NCI-H1105 treated with DMSO at 0.1 percent for 48 hours (cell line): Measurements from ENCODE around the gene ADAMTS9.

Source experiments
- DNase-seq: peaks from one replicate; lab custom pipeline; 2025; lab: John Stamatoyannopoulos, UW

The ADAMTS9 gene

GRCh38 chr3:64686446-64686908, 1.3 kb downstream of the ADAMTS9 start:
- DNase-seq: no peak

- DNase-seq: peak; percentile 21
Measured at GRCh38 chr3:64685800-64686445, 1.9 kb downstream of the ADAMTS9 start.

GRCh38 chr3:64685331-64685799, 2.4 kb downstream of the ADAMTS9 start:
- no peak for DNase-seq

- no peak for DNase-seq
Measured at GRCh38 chr3:64684715-64685261, 3.0 kb downstream of the ADAMTS9 start.

GRCh38 chr3:64681827-64682226, 6.0 kb downstream of the ADAMTS9 start:
- no peak for DNase-seq

GRCh38 chr3:64681015-64681414, 6.8 kb downstream of the ADAMTS9 start:
- no peak for DNase-seq

- no peak for DNase-seq
Measured at GRCh38 chr3:64680334-64680733, 7.5 kb downstream of the ADAMTS9 start.

- DNase-seq: no peak
Measured at GRCh38 chr3:64677961-64678716, 9.7 kb downstream of the ADAMTS9 start.

GRCh38 chr3:64676831-64677230, 11.0 kb downstream of the ADAMTS9 start:
- no peak for DNase-seq

- DNase-seq: no peak
Measured at GRCh38 chr3:64675687-64676247, 12.0 kb downstream of the ADAMTS9 start.

GRCh38 chr3:64674591-64675076, 13.2 kb downstream of the ADAMTS9 start:
- DNase-seq: no peak

- no peak for DNase-seq
Measured at GRCh38 chr3:64673159-64673715, 14.6 kb downstream of the ADAMTS9 start.

GRCh38 chr3:64668582-64669510, 19.0 kb downstream of the ADAMTS9 start:
- no peak for DNase-seq

GRCh38 chr3:64667887-64668581, 19.8 kb downstream of the ADAMTS9 start:
- DNase-seq: no peak

GRCh38 chr3:64667138-64667537, 20.7 kb downstream of the ADAMTS9 start:
- peak; percentile 0 for DNase-seq

- no peak for DNase-seq
Measured at GRCh38 chr3:64666171-64666588, 21.6 kb downstream of the ADAMTS9 start.

- DNase-seq: no peak
Measured at GRCh38 chr3:64664397-64664796, 23.4 kb downstream of the ADAMTS9 start.

GRCh38 chr3:64659617-64659978, 28.2 kb downstream of the ADAMTS9 start:
- no peak for DNase-seq

- no peak for DNase-seq
Measured at GRCh38 chr3:64658001-64658400, 29.8 kb downstream of the ADAMTS9 start.

- DNase-seq: no peak
Measured at GRCh38 chr3:64656544-64656943, 31.3 kb downstream of the ADAMTS9 start.

GRCh38 chr3:64655160-64655559, 32.6 kb downstream of the ADAMTS9 start:
- DNase-seq: no peak
